ENCODE data around the gene SHH. TPM values are rescaled to one million over a fixed set of nuclear protein-coding genes. Genes with fewer than 3 reads are reported as not detected.
A peak's percentile ranks its signal among the peaks of the same experiment; 100 is the strongest.

The SHH gene
- total and polyA plus RNA-seq, 2 donors (not counting 1 experiment from before 2014, with no cell fraction given): under 0.01 TPM; not detected in 1

GRCh38 chr7:155785536-155785935 is 26.7 kb downstream of the SHH start:
- Histone ChIP-seq H3K9me3 (ENCODE audit: control insufficient read depth, insufficient read depth, low read depth, low read length) (no peaks in the 10 kb centered on the region), H4K20me1 (ENCODE audit: control insufficient read depth, extremely low read depth, insufficient read depth, low read length) (no peaks in the 10 kb centered on the region), H3K36me3 (ENCODE audit: control insufficient read depth, insufficient read depth, low read length) (peaks cover under 1% of the 10 kb centered on the region), H3K27me3 (ENCODE audit: control insufficient read depth, insufficient read depth, low read length) (no peaks in the 10 kb centered on the region), H3K4me1 (ENCODE audit: control insufficient read depth, extremely low read depth, insufficient read depth, low read length) (peaks cover 2% of the 10 kb centered on the region), H3K4me2 (ENCODE audit: extremely low read depth, insufficient read depth, low read length) (no peak overlapping the region), H3K79me2 (ENCODE audit: control insufficient read depth, insufficient read depth, low read length) (no peaks in the 10 kb centered on the region), H3K4me3 (replicated peaks in 1 of 4; ENCODE audit: control extremely low read depth in 1 of 4, insufficient read depth in 1 of 4, low read depth in 3 of 4, low read length in 4 of 4) (no peak overlapping the region), H3K27ac (ENCODE audit: insufficient read depth, low read length) (no peak overlapping the region), H2AFZ (ENCODE audit: low read length) (no peak overlapping the region), H3K9ac (ENCODE audit: insufficient read depth, low read length) (no peak overlapping the region)
- TF ChIP-seq CTCF (conservative IDR thresholded peaks at IDR 0.05 in 1 of 2, IDR thresholded peaks at IDR 0.05 in 1 of 2; ENCODE audit: low read depth in 1 of 2, low read length in 2 of 2) (no peak), EZH2 (IDR thresholded peaks at IDR 0.05; ENCODE audit: low read length, missing control alignments) (no peak)
- peak; percentile 40 to 74 for DNase-seq (ENCODE audit: low read depth in 2 of 2)

- Histone ChIP-seq H3K27me3 (ENCODE audit: control insufficient read depth, insufficient read depth, low read length) (no peaks in the 10 kb centered on the region), H3K27ac (ENCODE audit: insufficient read depth, low read length) (no peak overlapping the region), H2AFZ (ENCODE audit: low read length) (no peak overlapping the region), H3K9me3 (ENCODE audit: control insufficient read depth, insufficient read depth, low read depth, low read length) (no peaks in the 10 kb centered on the region), H3K79me2 (ENCODE audit: control insufficient read depth, insufficient read depth, low read length) (no peaks in the 10 kb centered on the region), H3K4me3 (replicated peaks in 1 of 4; ENCODE audit: control extremely low read depth in 1 of 4, insufficient read depth in 1 of 4, low read depth in 3 of 4, low read length in 4 of 4) (no peak overlapping the region), H4K20me1 (ENCODE audit: control insufficient read depth, extremely low read depth, insufficient read depth, low read length) (no peaks in the 10 kb centered on the region), H3K9ac (ENCODE audit: insufficient read depth, low read length) (no peak overlapping the region), H3K4me2 (ENCODE audit: extremely low read depth, insufficient read depth, low read length) (no peak overlapping the region), H3K4me1 (ENCODE audit: control insufficient read depth, extremely low read depth, insufficient read depth, low read length) (peaks cover 2% of the 10 kb centered on the region), H3K36me3 (ENCODE audit: control insufficient read depth, insufficient read depth, low read length) (peaks cover 5% of the 10 kb centered on the region)
- DNase-seq (ENCODE audit: low read depth in 2 of 2): no peak
- TF ChIP-seq CTCF (conservative IDR thresholded peaks at IDR 0.05 in 1 of 2, IDR thresholded peaks at IDR 0.05 in 1 of 2; ENCODE audit: low read depth in 1 of 2, low read length in 2 of 2): no peak
- TF ChIP-seq EZH2 (IDR thresholded peaks at IDR 0.05; ENCODE audit: low read length, missing control alignments): no peak
Measured at GRCh38 chr7:155782466-155782865, 29.8 kb downstream of the SHH start.

- Histone ChIP-seq H3K79me2 (ENCODE audit: control insufficient read depth, insufficient read depth, low read length) (no peaks in the 10 kb centered on the region), H3K27me3 (ENCODE audit: control insufficient read depth, insufficient read depth, low read length) (no peaks in the 10 kb centered on the region), H3K9me3 (ENCODE audit: control insufficient read depth, insufficient read depth, low read depth, low read length) (no peaks in the 10 kb centered on the region), H3K36me3 (ENCODE audit: control insufficient read depth, insufficient read depth, low read length) (peaks cover 5% of the 10 kb centered on the region), H3K4me3 (replicated peaks in 1 of 4; ENCODE audit: control extremely low read depth in 1 of 4, insufficient read depth in 1 of 4, low read depth in 3 of 4, low read length in 4 of 4) (no peak overlapping the region), H2AFZ (ENCODE audit: low read length) (no peak overlapping the region), H3K4me1 (ENCODE audit: control insufficient read depth, extremely low read depth, insufficient read depth, low read length) (peaks cover 2% of the 10 kb centered on the region), H3K27ac (ENCODE audit: insufficient read depth, low read length) (no peak overlapping the region), H3K4me2 (ENCODE audit: extremely low read depth, insufficient read depth, low read length) (no peak overlapping the region), H3K9ac (ENCODE audit: insufficient read depth, low read length) (no peak overlapping the region), H4K20me1 (ENCODE audit: control insufficient read depth, extremely low read depth, insufficient read depth, low read length) (no peaks in the 10 kb centered on the region)
- DNase-seq (ENCODE audit: low read depth in 2 of 2): no peak
- TF ChIP-seq EZH2 (IDR thresholded peaks at IDR 0.05; ENCODE audit: low read length, missing control alignments): no peak
- TF ChIP-seq CTCF (conservative IDR thresholded peaks at IDR 0.05 in 1 of 2, IDR thresholded peaks at IDR 0.05 in 1 of 2; ENCODE audit: low read depth in 1 of 2, low read length in 2 of 2): no peak
Measured at GRCh38 chr7:155781433-155781832, 30.8 kb downstream of the SHH start.
